A549 (cell line): ENCODE data around the gene MAP3K10.

ENCODE experiments used
- BCL3 ChIP-seq: fragments of >200 bp; sonication (Bioruptor Twin); formaldehyde crosslinking; IDR thresholded peaks from 3 replicates; pipeline ENCODE4 v1.6.1; 2016
- ESRRA ChIP-seq: fragments of 150-350 bp; IDR thresholded peaks from 2 replicates; pipeline ENCODE4 v1.6.1; 2014; ENCODE audit warnings: mild to moderate bottlenecking, low read length, borderline replicate concordance
- TF ChIP-seq, protein P1 (sequence below): IDR thresholded peaks from 2 replicates; pipeline ENCODE4 v1.6.1; 2012

DNA sequence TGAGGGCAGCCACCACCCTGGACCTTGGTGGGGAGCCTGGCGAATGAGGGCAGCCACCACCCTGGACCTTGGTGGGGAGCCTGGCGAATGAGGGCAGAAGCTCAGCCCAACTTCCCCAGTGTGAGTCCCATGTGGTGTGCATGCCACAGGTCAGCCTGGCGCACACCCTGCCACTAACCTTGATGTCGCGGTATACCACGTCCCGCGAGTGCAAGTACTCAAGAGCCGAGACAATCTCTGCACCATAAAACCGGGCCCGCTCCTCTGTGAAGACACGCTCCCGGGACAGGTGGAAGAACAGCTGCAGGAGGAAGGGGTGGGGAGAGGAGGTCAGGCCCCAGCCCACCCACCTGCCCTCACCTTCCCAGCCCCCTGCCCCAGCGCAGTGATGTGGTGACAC is 46.6 kb downstream of the MAP3K10 start:
- TF ChIP-seq BCL3 (no peak), ESRRA (no peak)
- TF ChIP-seq, protein P1, sequence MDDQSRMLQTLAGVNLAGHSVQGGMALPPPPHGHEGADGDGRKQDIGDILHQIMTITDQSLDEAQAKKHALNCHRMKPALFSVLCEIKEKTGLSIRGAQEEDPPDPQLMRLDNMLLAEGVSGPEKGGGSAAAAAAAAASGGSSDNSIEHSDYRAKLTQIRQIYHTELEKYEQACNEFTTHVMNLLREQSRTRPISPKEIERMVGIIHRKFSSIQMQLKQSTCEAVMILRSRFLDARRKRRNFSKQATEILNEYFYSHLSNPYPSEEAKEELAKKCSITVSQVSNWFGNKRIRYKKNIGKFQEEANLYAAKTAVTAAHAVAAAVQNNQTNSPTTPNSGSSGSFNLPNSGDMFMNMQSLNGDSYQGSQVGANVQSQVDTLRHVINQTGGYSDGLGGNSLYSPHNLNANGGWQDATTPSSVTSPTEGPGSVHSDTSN, result no peak
